H1 (cell line): Measurements from ENCODE around the gene GALNT12. TPM values are rescaled to one million over a fixed set of nuclear protein-coding genes. Genes with fewer than 3 reads are reported as not detected.

Experiments used
- HDAC6 ChIP-seq: IDR thresholded peaks from one replicate; pipeline ENCODE4 v1.7.1; 2012; ENCODE audit warnings: low read depth, mild to moderate bottlenecking, inconsistent platforms, low read length, moderate library complexity
- JUND ChIP-seq: IDR thresholded peaks from 2 replicates; pipeline ENCODE4 v1.6.1; 2011; ENCODE audit warnings: mild to moderate bottlenecking, improper control_type of control experiment, low read length
- PHF8 ChIP-seq: fragments of 200-600 bp; sonication (generic); conservative IDR thresholded peaks from 2 replicates; pipeline ENCODE4 v1.7.1; 2012; ENCODE audit warnings: low read depth, mild to moderate bottlenecking, inconsistent platforms, low read length, moderate library complexity
- POLR2AphosphoS5 ChIP-seq: IDR thresholded peaks from 2 replicates; pipeline ENCODE4 v1.6.1; 2011; ENCODE audit warnings: low read depth, low read length
- SIRT6 ChIP-seq: IDR thresholded peaks from one replicate; pipeline ENCODE4 v1.7.1; 2012; ENCODE audit warnings: low read length, inconsistent platforms
- SIX5 ChIP-seq: IDR thresholded peaks from 2 replicates; pipeline ENCODE4 v1.6.1; 2011; ENCODE audit warnings: mild to moderate bottlenecking, low read depth, low read length
- SUZ12 ChIP-seq: fragments of 200-600 bp; sonication (generic); IDR thresholded peaks from 2 replicates; pipeline ENCODE4 v1.6.1; 2012; ENCODE audit warnings: mild to moderate bottlenecking, inconsistent platforms, low read length, moderate library complexity, mixed read lengths
- polyA plus RNA-seq, 7 experiments: library from polyadenylated mRNA; depleted of rRNA in 3 of 7; stranded (reverse) in 5 of 7; unstranded in 2 of 7; fragments of >200 nt in 5 of 7; fragments of 200-250 nt in 2 of 7; gene quantifications; 1 replicate in 5 of 7; 2 replicates in 1 of 7; 4 replicates in 1 of 7; pipeline versions ENCODE4 v1.2.1 to v1.2.3, GENCODE V29; 2011 to 2013; ENCODE audit warnings: missing spikeins in 2 of 7, mixed read lengths in 2 of 7
- total RNA-seq: library from RNA; stranded (reverse); fragmentation: NEBNext Ultra II Directional; extraction: Animal tissue kit (Norgen Biotek cat#: 25700); gene quantifications from 2 replicates; pipeline ENCODE4 v1.2.1, GENCODE V29; 2021
- TF ChIP-seq, protein P1 (sequence below), 3 experiments: IDR thresholded peaks; 1 replicate in 2 of 3; 2 replicates in 1 of 3; pipeline versions ENCODE4 v1.5.1 to v1.6.1; 2011; ENCODE audit warnings: low read length in 3 of 3, mild to moderate bottlenecking in 3 of 3, inconsistent platforms in 2 of 3, low read depth in 1 of 3, moderate library complexity in 1 of 3; ENCODE audit not compliant: insufficient read depth in 1 of 3; ENCODE audit errors: control extremely low read depth in 1 of 3

The GALNT12 gene
- total and polyA plus RNA-seq, 2 of the 8 experiments (the other 6 are each of a cell fraction or from before 2014, with no cell fraction given): 16.2 to 19.6 TPM

- TF ChIP-seq POLR2AphosphoS5 (no peak), JUND (no peak), SIRT6 (no peak), PHF8 (no peak), SUZ12 (no peak), SIX5 (no peak), HDAC6 (no peak)
- TF ChIP-seq, protein P1, sequence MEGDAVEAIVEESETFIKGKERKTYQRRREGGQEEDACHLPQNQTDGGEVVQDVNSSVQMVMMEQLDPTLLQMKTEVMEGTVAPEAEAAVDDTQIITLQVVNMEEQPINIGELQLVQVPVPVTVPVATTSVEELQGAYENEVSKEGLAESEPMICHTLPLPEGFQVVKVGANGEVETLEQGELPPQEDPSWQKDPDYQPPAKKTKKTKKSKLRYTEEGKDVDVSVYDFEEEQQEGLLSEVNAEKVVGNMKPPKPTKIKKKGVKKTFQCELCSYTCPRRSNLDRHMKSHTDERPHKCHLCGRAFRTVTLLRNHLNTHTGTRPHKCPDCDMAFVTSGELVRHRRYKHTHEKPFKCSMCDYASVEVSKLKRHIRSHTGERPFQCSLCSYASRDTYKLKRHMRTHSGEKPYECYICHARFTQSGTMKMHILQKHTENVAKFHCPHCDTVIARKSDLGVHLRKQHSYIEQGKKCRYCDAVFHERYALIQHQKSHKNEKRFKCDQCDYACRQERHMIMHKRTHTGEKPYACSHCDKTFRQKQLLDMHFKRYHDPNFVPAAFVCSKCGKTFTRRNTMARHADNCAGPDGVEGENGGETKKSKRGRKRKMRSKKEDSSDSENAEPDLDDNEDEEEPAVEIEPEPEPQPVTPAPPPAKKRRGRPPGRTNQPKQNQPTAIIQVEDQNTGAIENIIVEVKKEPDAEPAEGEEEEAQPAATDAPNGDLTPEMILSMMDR (IDR thresholded peaks at IDR 0.05; ENCODE audit: control extremely low read depth in 1 of 3, insufficient read depth in 1 of 3, low read depth in 1 of 3, low read length in 3 of 3): no peak
These were observed 66.1 kb downstream of the GALNT12 start (continued) for GRCh38 chr9:98873526-98873925.
